HEK293T (cell line): Measurements from ENCODE around the gene WDR73.

Source experiments
- CTCF ChIA-PET: fragments of 350-600 bp; formaldehyde crosslinking; extraction: SDS; loops from one replicate; lab custom pipeline; 2021; ENCODE audit warnings: antibody characterized with exemption, inconsistent platforms; lab: Yijun Ruan, JAX
- POLR2A ChIA-PET: fragments of 350-600 bp; formaldehyde crosslinking; extraction: SDS; loops from one replicate; lab custom pipeline; 2020; ENCODE audit warnings: antibody characterized with exemption, inconsistent platforms; lab: Yijun Ruan, JAX
- DNase-seq: peaks from one replicate; pipeline ENCODE4 v3.0.0; 2012; ENCODE audit warnings: mixed read lengths; ENCODE audit errors: extremely low spot score
- ARNT ChIP-seq: fragments of 450-650 bp; IDR thresholded peaks from 2 replicates; pipeline ENCODE4 v1.6.1; 2017; ENCODE audit warnings: mild to moderate bottlenecking
- BHLHE40 ChIP-seq: fragments of 450-650 bp; IDR thresholded peaks from 2 replicates; pipeline ENCODE4 v1.6.1; 2016; ENCODE audit warnings: mild to moderate bottlenecking, moderate library complexity, borderline replicate concordance
- CTBP1 ChIP-seq: fragments of 450-650 bp; IDR thresholded peaks from 2 replicates; pipeline ENCODE4 v1.6.1; 2016; ENCODE audit warnings: borderline replicate concordance
- ELF4 ChIP-seq: fragments of 450-650 bp; IDR thresholded peaks from 2 replicates; pipeline ENCODE4 v1.6.1; 2017; ENCODE audit warnings: antibody characterized with exemption
- FOXA1 ChIP-seq: fragments of 450-650 bp; IDR thresholded peaks from 2 replicates; pipeline ENCODE4 v1.6.1; 2016; ENCODE audit warnings: mild to moderate bottlenecking
- FOXK2 ChIP-seq: fragments of 450-650 bp; IDR thresholded peaks from 2 replicates; pipeline ENCODE4 v1.6.1; 2016; ENCODE audit warnings: mild to moderate bottlenecking
- FOXM1 ChIP-seq: fragments of 450-650 bp; IDR thresholded peaks from 2 replicates; pipeline ENCODE4 v1.6.1; 2017; ENCODE audit warnings: mild to moderate bottlenecking, borderline replicate concordance
- HDGF ChIP-seq: fragments of 450-650 bp; IDR thresholded peaks from 2 replicates; pipeline ENCODE4 v1.6.1; 2017; ENCODE audit warnings: antibody characterized with exemption, borderline replicate concordance
- L3MBTL2 ChIP-seq: fragments of 450-650 bp; conservative IDR thresholded peaks from 2 replicates; pipeline ENCODE4 v1.6.1; 2016; ENCODE audit warnings: mild to moderate bottlenecking
- LEF1 ChIP-seq: fragments of 450-650 bp; IDR thresholded peaks from 2 replicates; pipeline ENCODE4 v1.6.1; 2017; ENCODE audit warnings: mild to moderate bottlenecking, borderline replicate concordance
- NFRKB ChIP-seq: fragments of 450-650 bp; IDR thresholded peaks from 2 replicates; pipeline ENCODE4 v1.6.1; 2016; ENCODE audit warnings: mild to moderate bottlenecking, moderate library complexity
- SP1 ChIP-seq: fragments of 450-650 bp; IDR thresholded peaks from 2 replicates; pipeline ENCODE4 v1.6.1; 2017
- TARDBP ChIP-seq: fragments of 450-650 bp; IDR thresholded peaks from 2 replicates; pipeline ENCODE4 v1.6.1; 2016
- ZNF384 ChIP-seq: fragments of 450-650 bp; IDR thresholded peaks from 2 replicates; pipeline ENCODE4 v1.6.1; 2016
- TF ChIP-seq, protein P1 (sequence below): fragments of 450-650 bp; IDR thresholded peaks from 2 replicates; pipeline ENCODE4 v1.6.1; 2016

The WDR73 gene

DNA sequence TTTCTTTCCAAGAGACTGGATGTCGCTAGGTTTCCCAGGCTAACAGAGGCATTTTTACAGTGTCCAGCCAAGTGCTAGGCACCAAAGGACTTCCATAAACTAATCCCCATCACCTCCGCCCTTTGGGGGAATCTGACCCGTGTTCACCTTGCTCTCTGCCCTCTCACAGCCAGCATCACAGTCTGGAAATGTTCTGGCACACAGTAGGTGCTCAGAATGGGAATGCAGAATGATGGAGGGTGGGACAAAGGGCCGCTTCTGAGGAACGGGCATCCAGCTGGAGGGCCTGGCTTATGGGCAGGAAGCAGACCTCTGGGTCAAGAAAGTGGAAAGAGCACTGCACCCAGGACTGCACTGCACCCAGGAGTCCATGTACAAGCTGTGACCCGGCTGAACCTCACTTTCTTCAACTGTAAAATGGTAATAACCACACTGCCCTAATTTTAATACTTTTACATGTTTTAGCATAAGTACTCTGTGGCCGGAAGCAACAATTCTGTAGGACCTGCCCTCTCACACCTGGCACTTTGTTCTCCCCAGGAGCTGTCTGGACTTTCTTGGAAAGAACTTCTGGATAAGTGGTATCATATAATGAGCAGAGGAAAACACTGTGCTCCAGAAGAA is 4.8 kb upstream of the WDR73 start:
- TF ChIP-seq CTBP1 (no peak), TARDBP (no peak), HDGF (no peak), FOXA1 (no peak), ARNT (no peak), NFRKB (no peak), FOXK2 (no peak), ELF4 (no peak), LEF1 (no peak), SP1 (no peak)
- ChIA-PET POLR2A (interaction anchor here (0.6 to 2.6 kb wide), 3 partner anchors 15 to 57 kb away, joined by 3 to 10 read pairs (median 4); partner anchors contain the start of gene SEC11A), CTCF (interaction anchor here (0.5 to 0.9 kb wide), 4 partner anchors 10 to 1033 kb away, joined by 3 read pairs; no protein-coding TSS in a partner anchor)
- no peak for DNase-seq

DNA sequence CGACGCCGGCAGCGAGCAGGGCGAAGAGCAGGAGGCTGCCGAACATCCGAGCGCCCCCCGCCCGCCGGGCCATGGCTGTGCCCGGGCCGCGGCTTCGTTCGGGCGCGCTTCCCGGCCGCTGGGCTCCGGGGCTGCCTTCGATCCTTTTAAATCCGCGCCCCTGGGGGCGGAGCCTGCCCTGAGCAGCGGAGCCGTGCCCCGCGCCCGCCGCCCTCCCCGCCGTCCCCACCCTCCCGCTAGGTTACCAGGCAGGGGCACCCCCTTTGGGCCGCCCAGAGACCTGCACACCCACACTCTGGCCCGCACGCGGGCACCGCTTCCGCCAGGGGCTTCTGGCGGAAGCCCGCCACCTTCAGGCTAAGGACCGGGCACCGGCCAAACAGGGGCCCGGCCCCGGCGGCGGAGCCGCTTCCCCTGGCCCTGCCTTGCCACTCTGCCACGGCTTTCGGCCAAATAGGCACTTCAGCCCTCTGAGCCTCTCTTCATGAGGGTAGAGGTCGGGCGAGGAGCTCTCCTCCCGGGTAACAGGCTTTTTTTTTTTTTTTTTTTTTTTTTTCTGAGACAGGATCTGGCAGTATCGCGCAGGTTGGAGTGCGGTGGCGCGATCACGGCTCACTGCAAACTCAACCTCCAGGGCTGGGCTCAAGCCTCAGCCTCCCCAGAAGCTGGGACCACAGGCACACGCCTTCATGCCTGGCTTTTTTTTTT is 4.2 kb upstream of the WDR73 start, which contains the start of gene NMB:
Gene NMB (minus strand): TSS at position 120 of the 708 bp plus-strand sequence. CDS start 47 bp downstream, at position 73.
- peak; percentile 83 for DNase-seq
- ChIA-PET CTCF (interaction anchor here (0.5 to 0.9 kb wide), 4 partner anchors 9 to 1033 kb away, joined by 3 read pairs; no protein-coding TSS in a partner anchor), POLR2A (interaction anchor here (0.6 kb wide), 1 partner anchor 16 kb away, joined by 3 read pairs; no protein-coding TSS in a partner anchor)
- no peak for TF ChIP-seq FOXM1
- TF ChIP-seq, protein P1, sequence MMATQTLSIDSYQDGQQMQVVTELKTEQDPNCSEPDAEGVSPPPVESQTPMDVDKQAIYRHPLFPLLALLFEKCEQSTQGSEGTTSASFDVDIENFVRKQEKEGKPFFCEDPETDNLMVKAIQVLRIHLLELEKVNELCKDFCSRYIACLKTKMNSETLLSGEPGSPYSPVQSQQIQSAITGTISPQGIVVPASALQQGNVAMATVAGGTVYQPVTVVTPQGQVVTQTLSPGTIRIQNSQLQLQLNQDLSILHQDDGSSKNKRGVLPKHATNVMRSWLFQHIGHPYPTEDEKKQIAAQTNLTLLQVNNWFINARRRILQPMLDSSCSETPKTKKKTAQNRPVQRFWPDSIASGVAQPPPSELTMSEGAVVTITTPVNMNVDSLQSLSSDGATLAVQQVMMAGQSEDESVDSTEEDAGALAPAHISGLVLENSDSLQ: no peak
- peak; percentile 93 for TF ChIP-seq ZNF384
- TF ChIP-seq L3MBTL2: peak; percentile 33; the same call in 1 of the 2 replicates

GRCh38 chr15:84657748-84658079 is 3.6 kb upstream of the WDR73 start:
- ChIA-PET CTCF (no interaction called here), POLR2A (no interaction called here)
- TF ChIP-seq ZNF384 (no peak), BHLHE40 (no peak), SP1 (no peak), L3MBTL2 (no peak), FOXK2 (no peak), TARDBP (no peak)
- DNase-seq: no peak

- ChIA-PET CTCF (interaction anchor here (0.6 to 1.2 kb wide), 2 partner anchors 55 to 165 kb away, joined by 3 read pairs; no protein-coding TSS in a partner anchor), POLR2A (interaction anchor here (0.8 to 5.3 kb wide), 2 partner anchors 24 to 59 kb away, joined by 3 to 45 read pairs; partner anchors contain the start of gene SEC11A)
- DNase-seq: no peak
- TF ChIP-seq, protein P1: no peak
Observed at GRCh38 chr15:84656972-84657371, 2.9 kb upstream of the WDR73 start.

DNA sequence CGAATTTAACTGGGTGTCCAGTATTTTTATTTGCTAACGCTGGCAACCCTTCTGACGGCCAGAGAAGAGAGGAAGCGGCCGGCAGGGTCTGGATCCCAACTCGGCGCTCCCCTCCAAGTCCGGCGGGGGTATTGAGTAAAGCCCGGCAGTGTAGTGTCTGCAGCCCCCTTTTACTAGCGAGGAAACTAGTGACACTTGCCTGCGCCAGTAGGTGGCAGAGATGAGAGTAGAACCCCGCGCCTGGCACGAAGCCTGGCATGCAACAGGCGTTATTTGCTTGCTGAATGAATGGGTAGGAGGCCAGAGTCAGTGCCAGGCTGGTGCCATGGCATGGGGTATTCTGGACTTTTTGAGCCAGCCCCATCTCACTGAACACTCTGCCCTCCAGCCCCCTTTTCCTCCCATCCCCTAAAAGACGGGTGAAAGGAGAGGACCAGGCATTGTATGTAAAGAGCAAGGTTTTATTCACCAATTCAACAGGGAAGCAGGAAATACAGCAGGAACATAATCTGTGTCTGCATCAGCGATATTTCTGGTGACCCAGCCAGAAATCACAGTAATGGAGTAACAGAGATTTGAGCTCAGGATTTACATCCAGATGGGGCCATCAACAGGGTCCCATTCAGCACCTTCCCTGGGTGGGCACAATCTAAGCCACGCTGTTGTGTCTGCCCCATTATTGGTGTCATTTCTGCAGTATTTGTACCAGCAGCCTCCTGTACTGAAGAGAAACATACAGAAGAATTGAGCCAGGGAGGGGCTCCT is 788 bp upstream of the WDR73 start:
- POLR2A ChIA-PET: interaction anchor here (0.5 to 5.3 kb wide), 12 partner anchors 8 to 184 kb away, joined by 3 to 45 read pairs (median 6); partner anchors contain the start of gene SEC11A
- peak; percentile 70 for DNase-seq
- TF ChIP-seq NFRKB: no peak
- TF ChIP-seq LEF1: no peak
- TF ChIP-seq ZNF384: no peak
- no peak for TF ChIP-seq ARNT
- no peak for TF ChIP-seq HDGF
- TF ChIP-seq, protein P1: no peak
- no peak for TF ChIP-seq FOXM1
- no peak for TF ChIP-seq TARDBP
- no peak for TF ChIP-seq FOXK2
- no peak for TF ChIP-seq SP1
- CTCF ChIA-PET: interaction anchor here (1.0 to 1.8 kb wide), 4 partner anchors 14 to 67 kb away, joined by 3 to 6 read pairs (median 4); no protein-coding TSS in a partner anchor

- no peak for DNase-seq
- CTCF ChIA-PET: interaction anchor here (0.6 to 1.0 kb wide), 2 partner anchors 19 to 50 kb away, joined by 3 read pairs; no protein-coding TSS in a partner anchor
- POLR2A ChIA-PET: interaction anchor here (0.8 to 5.3 kb wide), 12 partner anchors 9 to 225 kb away, joined by 3 to 45 read pairs (median 5); partner anchors contain the start of gene SEC11A
- TF ChIP-seq ELF4: no peak
- no peak for TF ChIP-seq ZNF384
- no peak for TF ChIP-seq NFRKB
- TF ChIP-seq FOXK2: no peak
Observed at GRCh38 chr15:84653584-84653909, 536 bp downstream of the WDR73 start.
